H9 (cell line): ENCODE results near the gene RNF32. TPM values are rescaled to one million over a fixed set of nuclear protein-coding genes. Genes with fewer than 3 reads are reported as not detected.

ENCODE experiments used
- DNase-seq: peaks from one replicate; pipeline ENCODE4 v3.0.0-alpha.2; 2017
- H2AFZ ChIP-seq: one replicate; pipeline ENCODE4 v1.6.1; 2013; ENCODE audit warnings: mild to moderate bottlenecking, low read length, control low read depth, moderate library complexity
- H2AK5ac ChIP-seq: 2 replicates; pipeline ENCODE4 v1.6.1; 2013; ENCODE audit warnings: low read length, control low read depth, mixed read lengths; ENCODE audit not compliant: insufficient read length
- H2BK120ac ChIP-seq: one replicate; pipeline ENCODE4 v1.6.1; 2013; ENCODE audit warnings: low read depth, mild to moderate bottlenecking, low read length, control low read depth, inconsistent platforms; ENCODE audit not compliant: poor library complexity, severe bottlenecking
- H2BK12ac ChIP-seq: 2 replicates; pipeline ENCODE4 v1.6.1; 2013; ENCODE audit warnings: low read length, control low read depth, mixed read lengths, low read depth; ENCODE audit not compliant: insufficient read length
- H2BK15ac ChIP-seq: 2 replicates; pipeline ENCODE4 v1.6.1; 2013; ENCODE audit warnings: low read depth, low read length, control low read depth
- H2BK20ac ChIP-seq: one replicate; pipeline ENCODE4 v1.6.1; 2013; ENCODE audit warnings: low read depth, mild to moderate bottlenecking, low read length, control low read depth, inconsistent platforms; ENCODE audit not compliant: poor library complexity, severe bottlenecking
- H2BK5ac ChIP-seq: 2 replicates; pipeline ENCODE4 v1.6.1; 2013; ENCODE audit warnings: low read length, control low read depth, mixed read lengths; ENCODE audit not compliant: insufficient read length
- H3K14ac ChIP-seq: 2 replicates; pipeline ENCODE4 v1.6.1; 2013; ENCODE audit warnings: low read length, control low read depth; ENCODE audit not compliant: insufficient read depth
- H3K18ac ChIP-seq: 2 replicates; pipeline ENCODE4 v1.6.1; 2013; ENCODE audit warnings: low read depth, mild to moderate bottlenecking, mixed read lengths, low read length, control low read depth; ENCODE audit not compliant: insufficient read length
- H3K23ac ChIP-seq: 2 replicates; pipeline ENCODE4 v1.6.1; 2013; ENCODE audit warnings: low read length, control low read depth, mixed read lengths, low read depth; ENCODE audit not compliant: insufficient read length
- H3K23me2 ChIP-seq: 2 replicates; pipeline ENCODE4 v1.6.1; 2013; ENCODE audit warnings: low read depth, mild to moderate bottlenecking, mixed read lengths, low read length, control low read depth; ENCODE audit not compliant: insufficient read length, poor library complexity, severe bottlenecking
- H3K27ac ChIP-seq: 2 replicates; pipeline ENCODE4 v1.5.1; 2013; ENCODE audit warnings: low read length, control low read depth, mixed read lengths, low read depth; ENCODE audit not compliant: insufficient read length
- H3K27me3 ChIP-seq: 2 replicates; pipeline ENCODE4 v1.6.1; 2013; ENCODE audit warnings: low read length, control low read depth, inconsistent platforms; ENCODE audit not compliant: insufficient read depth
- H3K4ac ChIP-seq: 2 replicates; pipeline ENCODE4 v1.6.1; 2013; ENCODE audit warnings: low read depth, mild to moderate bottlenecking, control low read depth, inconsistent platforms, low read length, moderate library complexity
- H3K4me1 ChIP-seq: 2 replicates; pipeline ENCODE4 v1.6.1; 2013; ENCODE audit warnings: low read length, control low read depth, inconsistent platforms; ENCODE audit not compliant: insufficient read depth
- H3K4me2 ChIP-seq: 2 replicates; pipeline ENCODE4 v1.6.1; 2013; ENCODE audit warnings: low read length, control low read depth, mixed read lengths; ENCODE audit not compliant: insufficient read length, insufficient read depth
- H3K56ac ChIP-seq: 2 replicates; pipeline ENCODE4 v1.6.1; 2013; ENCODE audit warnings: low read depth, mild to moderate bottlenecking, mixed read lengths, low read length, control low read depth; ENCODE audit not compliant: insufficient read length
- H3K79me1 ChIP-seq: 2 replicates; pipeline ENCODE4 v1.6.1; 2013; ENCODE audit warnings: low read depth, mild to moderate bottlenecking, moderate library complexity, low read length, control low read depth, inconsistent platforms; ENCODE audit not compliant: insufficient read depth, poor library complexity, severe bottlenecking
- H3K79me2 ChIP-seq: 2 replicates; pipeline ENCODE4 v1.6.1; 2013; ENCODE audit warnings: low read length, control low read depth, inconsistent platforms; ENCODE audit not compliant: insufficient read depth
- H3K9ac ChIP-seq: 2 replicates; pipeline ENCODE4 v1.6.1; 2013; ENCODE audit warnings: low read length, control low read depth, mixed read lengths; ENCODE audit not compliant: insufficient read length; ENCODE audit errors: extremely low read depth
- H3K9me3 ChIP-seq: one replicate; pipeline ENCODE4 v1.6.1; 2013; ENCODE audit warnings: low read depth, low read length, inconsistent platforms; ENCODE audit not compliant: control insufficient read depth
- H3T11ph ChIP-seq: one replicate; pipeline ENCODE4 v1.6.1; 2013; ENCODE audit warnings: mild to moderate bottlenecking, low read length, control low read depth, inconsistent platforms
- H4K20me1 ChIP-seq: one replicate; pipeline ENCODE4 v1.6.1; 2013; ENCODE audit not compliant: control insufficient read depth, insufficient read length, insufficient read depth
- H4K5ac ChIP-seq: 2 replicates; pipeline ENCODE4 v1.6.1; 2013; ENCODE audit warnings: low read depth, mild to moderate bottlenecking, mixed read lengths, low read length, control low read depth; ENCODE audit not compliant: insufficient read length
- H4K8ac ChIP-seq: replicated peaks from 2 replicates; pipeline ENCODE4 v1.6.1; 2013; ENCODE audit warnings: low read length, control low read depth, mixed read lengths, low read depth; ENCODE audit not compliant: insufficient read length
- H4K91ac ChIP-seq: 2 replicates; pipeline ENCODE4 v1.6.1; 2013; ENCODE audit warnings: low read depth, mild to moderate bottlenecking, moderate library complexity, mixed read lengths, low read length, control low read depth; ENCODE audit not compliant: insufficient read length
- H3K27ac Mint-ChIP-seq, 3 experiments: 2 replicates in 2 of 3; 3 replicates in 1 of 3; pipeline ENCODE4 v1.8.0; 2020 to 2021; ENCODE audit warnings: mixed read lengths in 3 of 3, mild to moderate bottlenecking in 1 of 3, moderate library complexity in 1 of 3
- H3K27me3 Mint-ChIP-seq: 2 replicates; pipeline ENCODE4 v1.8.0; 2021; ENCODE audit warnings: low read depth, mild to moderate bottlenecking, moderate library complexity, mixed read lengths
- H3K36me3 Mint-ChIP-seq, 3 experiments: 2 replicates in 2 of 3; 3 replicates in 1 of 3; pipeline ENCODE4 v1.8.0; 2020 to 2021; ENCODE audit warnings: low read depth in 3 of 3, mixed read lengths in 3 of 3; ENCODE audit not compliant: insufficient read depth in 1 of 3
- H3K4me1 Mint-ChIP-seq, 2 experiments: 2 replicates each; pipeline ENCODE4 v1.8.0; 2020; ENCODE audit warnings: mixed read lengths in 2 of 2
- H3K4me3 Mint-ChIP-seq, 2 experiments: 2 replicates in 1 of 2; 3 replicates in 1 of 2; pipeline ENCODE4 v1.8.0; 2020 to 2021; ENCODE audit warnings: mild to moderate bottlenecking in 2 of 2, mixed read lengths in 2 of 2, moderate library complexity in 1 of 2
- H3K9me3 Mint-ChIP-seq, 2 experiments: 2 replicates in 1 of 2; 3 replicates in 1 of 2; pipeline ENCODE4 v1.8.0; 2020; ENCODE audit warnings: mild to moderate bottlenecking in 2 of 2, mixed read lengths in 2 of 2, moderate library complexity in 1 of 2
- WGBS: extraction: QIAGEN DNeasy Blood & Tissue Kit; methylation state at CpG from one replicate; pipeline ENCODE4 v1.1.7; 2013; ENCODE audit warnings: missing lambda C conversion rate, low lambda C conversion rate, mixed read lengths; ENCODE audit not compliant: insufficient read length; ENCODE audit errors: extremely low coverage; 5-methylcytosine and 5-hydroxymethylcytosine counted together
- total RNA-seq: library from RNA; stranded (reverse); gene quantifications from 2 replicates; pipeline ENCODE4 v1.2.1, GENCODE V29; 2021
- TF ChIP-seq, protein P1 (sequence below): fragments of 200-600 bp; sonication (generic); conservative IDR thresholded peaks from 3 replicates; pipeline ENCODE4 v1.8.0; 2021; ENCODE audit warnings: antibody characterized with exemption, mild to moderate bottlenecking

RNF32 gene
- total RNA-seq, 1 experiment from 2014 or later: 0.90 TPM

GRCh38 chr7:156600496-156600895, 40.1 kb upstream of the RNF32 start:
- no peak for DNase-seq
- Histone ChIP-seq H3K4ac (no peak overlapping the region), H3K4me2 (no peak overlapping the region), H3K9ac (no peak overlapping the region), H2BK120ac (no peak overlapping the region), H4K91ac (no peak overlapping the region), H2AK5ac (no peak overlapping the region), H3K79me1 (no peaks in the 10 kb centered on the region), H2BK5ac (no peak overlapping the region), H3K56ac (no peak overlapping the region), H3K18ac (no peak overlapping the region), H4K5ac (no peak overlapping the region), H3K79me2 (no peaks in the 10 kb centered on the region), H3K27ac (no peak overlapping the region), H3K27me3 (no peaks in the 10 kb centered on the region), H3K23ac (no peak overlapping the region), H4K20me1 (no peaks in the 10 kb centered on the region), H3T11ph (no peak overlapping the region), H2BK15ac (no peak overlapping the region), H3K23me2 (no peaks in the 10 kb centered on the region), H2BK12ac (no peak overlapping the region), H3K9me3 (no peaks in the 10 kb centered on the region), H3K14ac (no peak overlapping the region), H3K4me1 (no peaks in the 10 kb centered on the region), H4K8ac (no peak overlapping the region), H2AFZ (no peak overlapping the region), H2BK20ac (no peak overlapping the region)
- Mint-ChIP-seq H3K4me3 (no peak overlapping the region), H3K27ac (peak overlapping the region in 1 of 3 experiments; percentile 72; a peak in 1 of 7 replicates), H3K4me1 (peaks cover 22 to 28% of the 10 kb centered on the region in 2 experiments), H3K9me3 (0 out of 5 replicates have a peak, but pooled peaks cover 0 to 2% of the 10 kb centered on the region in 2 experiments), H3K36me3 (no peaks in the 10 kb centered on the region), H3K27me3 (peaks cover 11% of the 10 kb centered on the region)
- TF ChIP-seq, protein P1, sequence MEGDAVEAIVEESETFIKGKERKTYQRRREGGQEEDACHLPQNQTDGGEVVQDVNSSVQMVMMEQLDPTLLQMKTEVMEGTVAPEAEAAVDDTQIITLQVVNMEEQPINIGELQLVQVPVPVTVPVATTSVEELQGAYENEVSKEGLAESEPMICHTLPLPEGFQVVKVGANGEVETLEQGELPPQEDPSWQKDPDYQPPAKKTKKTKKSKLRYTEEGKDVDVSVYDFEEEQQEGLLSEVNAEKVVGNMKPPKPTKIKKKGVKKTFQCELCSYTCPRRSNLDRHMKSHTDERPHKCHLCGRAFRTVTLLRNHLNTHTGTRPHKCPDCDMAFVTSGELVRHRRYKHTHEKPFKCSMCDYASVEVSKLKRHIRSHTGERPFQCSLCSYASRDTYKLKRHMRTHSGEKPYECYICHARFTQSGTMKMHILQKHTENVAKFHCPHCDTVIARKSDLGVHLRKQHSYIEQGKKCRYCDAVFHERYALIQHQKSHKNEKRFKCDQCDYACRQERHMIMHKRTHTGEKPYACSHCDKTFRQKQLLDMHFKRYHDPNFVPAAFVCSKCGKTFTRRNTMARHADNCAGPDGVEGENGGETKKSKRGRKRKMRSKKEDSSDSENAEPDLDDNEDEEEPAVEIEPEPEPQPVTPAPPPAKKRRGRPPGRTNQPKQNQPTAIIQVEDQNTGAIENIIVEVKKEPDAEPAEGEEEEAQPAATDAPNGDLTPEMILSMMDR: no peak
- no CpG with 5 or more reads among the region's 8 CpGs for WGBS
